Left lobe of liver (tissue), 2 donors: ENCODE results near the gene CCDC187. TPM values are rescaled to one million over a fixed set of nuclear protein-coding genes. Genes with fewer than 3 reads are reported as not detected.

Experiments used
- ATAC-seq: fragments of 200-7000 bp; cut with Tn5 transposase; one replicate; pipeline ENCODE4 v1.9.1; 2020; ENCODE audit warnings: mild to moderate bottlenecking, moderate library complexity
- DNase-seq: peaks from one replicate; pipeline ENCODE4 v3.0.0-alpha.2; 2020; ENCODE audit warnings: low spot score
- total RNA-seq: library from RNA; stranded (reverse); gene quantifications from one replicate; pipeline ENCODE4 v1.2.1, GENCODE V29; 2021
- donor health status: DM: no; HTN: no; CAD: no; lungs with moderate emphysema.
- donor health status: DM: no; HTN: yes; CAD: no.

CCDC187 gene
- total RNA-seq, 1 donor from 2014 or later = 0.03 TPM

- DNase-seq (no peak), ATAC-seq (no peak)
Measured at GRCh38 chr9:136313111-136314055, 9.5 kb upstream of the CCDC187 start.

- DNase-seq (no peak), ATAC-seq (peak; percentile 80)
Measured at GRCh38 chr9:136312436-136312835, 8.5 kb upstream of the CCDC187 start.

GRCh38 chr9:136312009-136312375, 8.1 kb upstream of the CCDC187 start:
- no peak for ATAC-seq
- no peak for DNase-seq

GRCh38 chr9:136311051-136312008, 7.4 kb upstream of the CCDC187 start:
- DNase-seq = no peak
- ATAC-seq = no peak

- DNase-seq (no peak), ATAC-seq (no peak)
Measured at GRCh38 chr9:136310273-136311030, 6.6 kb upstream of the CCDC187 start.

- DNase-seq (no peak), ATAC-seq (no peak)
Measured at GRCh38 chr9:136309806-136310220, 5.9 kb upstream of the CCDC187 start.

- ATAC-seq (no peak), DNase-seq (no peak)
Measured at GRCh38 chr9:136309101-136309801, 5.4 kb upstream of the CCDC187 start.

- ATAC-seq (no peak), DNase-seq (no peak)
Measured at GRCh38 chr9:136308702-136309053, 4.8 kb upstream of the CCDC187 start.

GRCh38 chr9:136308006-136308701, 4.3 kb upstream of the CCDC187 start:
- ATAC-seq (no peak), DNase-seq (no peak)

GRCh38 chr9:136307215-136307750, 3.4 kb upstream of the CCDC187 start:
- ATAC-seq (no peak), DNase-seq (no peak)

- peak; percentile 27 for ATAC-seq
- no peak for DNase-seq
Measured at GRCh38 chr9:136306211-136307208, 2.6 kb upstream of the CCDC187 start.

- DNase-seq (no peak), ATAC-seq (peak; percentile 17)
Measured at GRCh38 chr9:136305804-136306203, 1.9 kb upstream of the CCDC187 start.

- DNase-seq (no peak), ATAC-seq (no peak)
Measured at GRCh38 chr9:136304981-136305380, 1.1 kb upstream of the CCDC187 start.

GRCh38 chr9:136304456-136304855, 562 bp upstream of the CCDC187 start:
- DNase-seq (no peak), ATAC-seq (no peak)

- DNase-seq (no peak), ATAC-seq (no peak)
Measured at GRCh38 chr9:136303066-136303824, 649 bp downstream of the CCDC187 start.

- ATAC-seq = no peak
- no peak for DNase-seq
Measured at GRCh38 chr9:136302527-136302926, 1.4 kb downstream of the CCDC187 start.

- no peak for ATAC-seq
- no peak for DNase-seq
Measured at GRCh38 chr9:136300866-136301265, 3.0 kb downstream of the CCDC187 start.
